ENCODE data around the gene TRPM2.

The TRPM2 gene

GRCh38 chr21:44413566-44414290, 60.3 kb downstream of the TRPM2 start:
- Histone ChIP-seq H3K4me1 (ENCODE audit: low read length) (no peaks in the 10 kb centered on the region), H2AFZ (ENCODE audit: low read depth, low read length) (no peak overlapping the region), H3K79me2 (ENCODE audit: low read length) (0 out of 2 replicates have a peak, but pooled peaks cover under 1% of the 10 kb centered on the region), H3K36me3 (replicated peaks; ENCODE audit: low read depth, low read length) (peaks cover 44% of the 10 kb centered on the region), H3K27me3 (ENCODE audit: low read depth, low read length) (no peaks in the 10 kb centered on the region), H3K4me3 (ENCODE audit: low read length) (no peak overlapping the region), H3K9me3 (ENCODE audit: insufficient read depth, low read length) (no peaks in the 10 kb centered on the region), H3K9ac (ENCODE audit: low read length) (no peak overlapping the region), H3K4me2 (ENCODE audit: low read length) (no peak overlapping the region), H3K27ac (ENCODE audit: low read length) (no peak overlapping the region), H4K20me1 (ENCODE audit: insufficient read depth, low read length) (no peaks in the 10 kb centered on the region)
- TF ChIP-seq CTCF (IDR thresholded peaks at IDR 0.05; ENCODE audit: low read depth, low read length), result no peak
- no peak for TF ChIP-seq EZH2phosphoT487 (IDR thresholded peaks at IDR 0.05; ENCODE audit: low read depth)

- no peak overlapping the region for H3K27ac ChIP-seq (ENCODE audit: low read length)
- no peaks in the 10 kb centered on the region for H3K4me1 ChIP-seq (ENCODE audit: low read length)
- peaks cover 6% of the 10 kb centered on the region for H3K79me2 ChIP-seq (ENCODE audit: low read length)
- TF ChIP-seq EZH2phosphoT487 (IDR thresholded peaks at IDR 0.05; ENCODE audit: low read depth) (no peak), CTCF (IDR thresholded peaks at IDR 0.05; ENCODE audit: low read depth, low read length) (no peak)
- no peaks in the 10 kb centered on the region for H3K27me3 ChIP-seq (ENCODE audit: low read depth, low read length)
- H3K9me3 ChIP-seq (ENCODE audit: insufficient read depth, low read length), result no peaks in the 10 kb centered on the region
- no peak overlapping the region for H2AFZ ChIP-seq (ENCODE audit: low read depth, low read length)
- H3K4me2 ChIP-seq (ENCODE audit: low read length), result no peak overlapping the region
- H3K4me3 ChIP-seq (ENCODE audit: low read length), result no peak overlapping the region
- H4K20me1 ChIP-seq (ENCODE audit: insufficient read depth, low read length), result no peaks in the 10 kb centered on the region
- peaks cover 46% of the 10 kb centered on the region for H3K36me3 ChIP-seq (replicated peaks; ENCODE audit: low read depth, low read length)
- no peak overlapping the region for H3K9ac ChIP-seq (ENCODE audit: low read length)
These were observed 61.1 kb downstream of the TRPM2 start for GRCh38 chr21:44414291-44415072.

- Histone ChIP-seq H3K27me3 (ENCODE audit: low read depth, low read length) (no peaks in the 10 kb centered on the region), H3K79me2 (ENCODE audit: low read length) (peaks cover 9% of the 10 kb centered on the region), H4K20me1 (ENCODE audit: insufficient read depth, low read length) (no peaks in the 10 kb centered on the region), H3K4me2 (ENCODE audit: low read length) (no peak overlapping the region), H3K9ac (ENCODE audit: low read length) (no peak overlapping the region), H3K36me3 (replicated peaks; ENCODE audit: low read depth, low read length) (peaks cover 46% of the 10 kb centered on the region), H3K4me1 (ENCODE audit: low read length) (no peaks in the 10 kb centered on the region), H3K27ac (ENCODE audit: low read length) (no peak overlapping the region), H2AFZ (ENCODE audit: low read depth, low read length) (no peak overlapping the region), H3K4me3 (ENCODE audit: low read length) (no peak overlapping the region), H3K9me3 (ENCODE audit: insufficient read depth, low read length) (no peaks in the 10 kb centered on the region)
- TF ChIP-seq EZH2phosphoT487 (IDR thresholded peaks at IDR 0.05; ENCODE audit: low read depth) (no peak), CTCF (IDR thresholded peaks at IDR 0.05; ENCODE audit: low read depth, low read length) (no peak)
These were observed 61.9 kb downstream of the TRPM2 start for GRCh38 chr21:44415073-44416025.

Data from OCI-LY3 (cell line).